MM.1S (cell line): ENCODE results near the gene PIK3C2A.

ENCODE experiments used
- CTCF ChIP-seq: fragments of 300-600 bp; sonication (generic); IDR thresholded peaks from 2 replicates; pipeline ENCODE4 v1.5.1; 2016; ENCODE audit warnings: antibody characterized with exemption, low read length, mixed read lengths
- EZH2 ChIP-seq: fragments of 300-600 bp; sonication (generic); optimal IDR thresholded peaks from 2 replicates; pipeline ENCODE3; 2017; ENCODE audit warnings: low read depth, mild to moderate bottlenecking, antibody characterized with exemption, low read length, mixed read lengths
- EZH2phosphoT487 ChIP-seq: fragments of 300-600 bp; sonication (generic); IDR thresholded peaks from 2 replicates; pipeline ENCODE4 v1.6.1; 2018; ENCODE audit warnings: antibody characterized with exemption, low read length

- TF ChIP-seq EZH2phosphoT487 (no peak), CTCF (no peak), EZH2 (no peak)
These were observed 43.0 kb upstream of the PIK3C2A start for GRCh38 chr11:17250561-17251350.
